Hindlimb muscle (tissue), 1 donor: Measurements from ENCODE around the gene GUCA2A. TPM values are rescaled to one million over a fixed set of nuclear protein-coding genes. Genes with fewer than 3 reads are reported as not detected.

ENCODE experiments used
- DNase-seq: peaks from one replicate; pipeline ENCODE4 v3.0.0-alpha.2; 2013
- polyA plus RNA-seq: library from polyadenylated mRNA; unstranded; fragments of 120-200 nt; gene quantifications from one replicate; pipeline ENCODE4 v1.2.1, GENCODE V29; 2013; ENCODE audit not compliant: insufficient read length

The GUCA2A gene
- polyA plus RNA-seq, 1 donor, result not detected

DNA sequence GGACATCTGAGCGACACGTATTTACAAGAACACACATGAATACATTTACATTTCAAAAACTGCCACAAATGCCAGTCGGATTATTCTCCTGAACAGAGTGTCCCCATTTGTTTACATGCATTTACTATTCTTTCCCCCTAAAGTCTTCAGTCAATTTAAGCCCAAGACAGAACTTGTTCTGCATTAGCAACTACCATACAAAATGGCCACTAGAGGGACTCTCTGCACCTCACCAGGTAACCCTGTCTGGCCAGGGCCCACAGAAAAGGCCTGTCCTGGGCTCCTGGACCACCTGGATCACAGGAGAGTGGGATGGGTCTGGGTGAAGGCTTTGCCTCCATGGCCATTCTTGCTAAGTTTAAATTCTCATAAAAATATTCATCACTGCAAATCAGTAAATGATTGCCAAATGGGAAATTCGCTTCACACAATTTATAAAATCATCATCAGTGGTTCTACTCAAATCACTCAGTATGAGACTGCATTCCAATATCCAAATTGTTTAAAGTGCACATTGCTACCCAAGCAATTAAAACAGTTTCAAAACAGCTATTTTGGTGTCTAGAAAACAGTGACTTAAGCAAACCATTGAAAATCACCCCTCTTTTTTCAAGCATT lies 12.5 kb upstream of the GUCA2A start:
- DNase-seq, result no peak

DNA sequence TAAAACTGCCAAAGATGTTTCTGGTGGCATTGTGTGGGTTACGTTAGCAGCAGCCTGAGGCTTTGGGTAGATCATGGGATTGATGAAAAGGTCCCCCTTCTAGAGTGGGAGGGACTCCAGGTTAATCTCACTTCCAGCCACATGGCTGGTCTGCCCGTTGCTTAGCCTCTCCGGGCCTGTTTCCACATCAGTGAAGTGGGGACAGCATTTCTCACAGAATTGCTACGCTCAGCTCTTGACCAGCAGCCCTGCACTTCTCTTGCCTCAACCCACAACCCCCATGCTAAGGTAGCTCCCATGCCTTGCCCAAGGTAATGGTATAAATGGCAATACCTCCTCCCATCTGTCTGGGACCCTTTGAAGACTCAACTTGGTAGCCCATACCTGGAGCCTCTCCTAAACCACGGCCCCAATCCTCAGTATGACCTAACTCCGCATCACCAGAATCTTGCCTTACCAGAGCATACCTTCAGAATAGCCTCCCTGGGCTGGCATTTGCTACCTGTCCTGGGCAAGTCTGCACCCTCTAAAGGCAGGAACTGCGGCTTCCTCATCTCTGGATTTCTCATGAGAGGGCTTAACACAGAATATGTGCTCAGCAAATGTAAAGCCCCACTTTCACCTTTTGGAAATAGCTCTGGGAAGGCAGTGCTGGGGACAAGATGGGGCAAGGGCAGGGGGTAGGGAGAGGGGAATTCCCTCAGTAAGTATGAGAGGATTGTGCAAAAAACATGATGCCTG lies 10.9 kb upstream of the GUCA2A start:
- DNase-seq, result no peak

DNA sequence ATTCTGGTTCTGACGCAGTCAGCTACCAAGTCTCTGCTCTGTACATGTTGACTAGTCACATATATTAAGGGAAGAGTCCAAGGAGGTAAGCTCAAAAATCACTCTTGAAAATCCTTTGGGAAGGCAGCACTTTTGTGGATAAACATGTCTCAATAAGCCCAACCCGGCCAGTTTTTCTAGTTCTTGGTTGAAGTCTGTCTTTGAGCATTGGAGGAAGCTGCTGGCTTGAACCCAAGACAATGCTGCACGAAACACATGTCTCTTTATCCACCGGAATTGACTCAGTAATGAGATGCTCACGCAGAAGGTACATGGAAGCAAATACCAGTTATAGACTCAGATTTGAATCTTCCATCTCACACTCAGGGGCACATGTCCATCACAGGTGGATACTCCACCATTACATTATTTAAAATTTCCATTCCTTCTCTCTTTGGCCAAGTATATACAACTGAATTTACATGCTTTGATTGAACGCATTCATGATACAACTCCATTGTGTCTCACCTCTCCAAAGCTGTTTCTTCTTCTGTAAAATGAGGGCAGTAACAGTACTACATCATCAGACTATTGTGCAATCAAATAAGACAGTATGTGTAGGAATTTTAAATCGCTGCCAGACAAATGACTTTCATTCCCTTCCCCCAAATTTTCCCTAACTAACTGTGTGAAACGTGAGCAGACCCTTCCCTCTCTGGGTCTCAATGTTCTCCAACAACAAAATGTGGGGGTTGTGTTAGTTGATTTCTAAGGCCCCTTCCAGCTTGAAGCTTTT lies 9.6 kb upstream of the GUCA2A start:
- no peak for DNase-seq

DNA sequence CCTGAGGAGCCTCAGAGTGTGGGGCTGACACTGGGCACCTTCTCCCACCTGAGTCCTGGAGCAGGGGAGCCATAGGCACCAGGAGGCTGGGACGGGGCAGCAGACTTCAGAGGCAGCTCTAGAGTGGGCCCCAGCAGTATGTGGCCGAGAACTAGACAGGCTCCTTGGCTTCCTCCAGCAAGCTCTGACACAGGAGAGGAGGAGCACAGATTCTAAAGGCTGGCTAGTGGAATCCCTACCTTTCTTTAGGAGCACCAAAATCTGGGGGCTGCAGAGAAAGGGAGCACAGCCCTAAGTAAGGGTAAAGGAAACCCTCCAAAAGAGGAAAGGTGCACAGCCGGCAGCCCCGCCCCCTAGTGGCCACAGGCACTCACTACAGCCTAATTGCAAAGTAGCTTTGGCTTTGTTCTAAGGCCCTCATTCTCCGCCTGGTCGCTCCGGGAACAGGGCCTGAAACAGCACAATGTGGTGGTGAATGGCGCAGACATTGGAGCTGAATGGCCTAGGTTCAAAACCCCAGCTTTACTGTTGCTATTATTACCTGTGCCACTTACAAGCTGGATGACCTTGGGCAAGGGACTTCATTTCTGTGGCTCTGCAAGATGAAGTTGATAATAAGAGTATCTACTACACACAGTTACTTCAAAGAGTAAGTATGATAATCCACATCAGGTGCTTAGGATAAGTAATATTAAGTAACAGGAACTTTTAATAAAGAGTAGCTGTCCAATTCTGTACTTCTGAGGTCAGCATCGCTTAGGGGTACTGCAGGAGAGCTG lies 8.8 kb upstream of the GUCA2A start:
- peak; percentile 46 for DNase-seq

DNA sequence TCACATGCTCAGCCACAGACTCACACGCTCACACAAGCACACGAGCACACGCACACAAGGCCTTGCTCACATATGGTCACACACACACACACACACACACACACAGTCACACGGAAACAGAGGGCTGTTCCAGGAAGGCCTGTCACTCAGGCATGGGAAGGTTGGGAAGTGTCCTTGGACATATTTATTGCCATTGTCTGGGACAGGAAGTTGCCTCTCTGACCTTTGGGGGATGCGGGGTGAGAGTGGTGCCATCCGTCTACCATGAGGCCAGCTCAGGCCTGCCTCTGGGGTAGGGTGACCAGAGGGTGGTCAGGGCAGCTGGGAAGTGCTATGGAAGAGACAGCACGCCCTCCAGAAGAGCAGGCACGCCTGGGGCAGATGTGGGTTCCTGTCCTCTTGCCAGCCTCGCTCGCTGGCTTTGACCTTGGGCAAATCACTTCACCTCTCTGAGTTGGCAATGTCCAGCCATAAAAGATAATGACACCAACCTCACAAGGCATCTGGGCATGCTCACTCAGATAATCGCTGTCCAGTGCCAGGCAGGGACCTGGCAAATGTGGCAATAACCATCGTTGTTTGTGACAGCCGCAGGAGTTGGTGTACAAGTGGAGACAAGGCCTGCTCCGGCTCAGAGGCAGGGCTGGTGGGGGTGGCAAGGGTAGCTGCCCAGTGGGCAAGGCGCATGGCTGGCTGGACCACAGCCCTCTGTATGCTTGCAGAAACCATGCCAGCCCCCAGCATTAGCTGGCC lies 8.0 kb upstream of the GUCA2A start:
- DNase-seq, result no peak

DNA sequence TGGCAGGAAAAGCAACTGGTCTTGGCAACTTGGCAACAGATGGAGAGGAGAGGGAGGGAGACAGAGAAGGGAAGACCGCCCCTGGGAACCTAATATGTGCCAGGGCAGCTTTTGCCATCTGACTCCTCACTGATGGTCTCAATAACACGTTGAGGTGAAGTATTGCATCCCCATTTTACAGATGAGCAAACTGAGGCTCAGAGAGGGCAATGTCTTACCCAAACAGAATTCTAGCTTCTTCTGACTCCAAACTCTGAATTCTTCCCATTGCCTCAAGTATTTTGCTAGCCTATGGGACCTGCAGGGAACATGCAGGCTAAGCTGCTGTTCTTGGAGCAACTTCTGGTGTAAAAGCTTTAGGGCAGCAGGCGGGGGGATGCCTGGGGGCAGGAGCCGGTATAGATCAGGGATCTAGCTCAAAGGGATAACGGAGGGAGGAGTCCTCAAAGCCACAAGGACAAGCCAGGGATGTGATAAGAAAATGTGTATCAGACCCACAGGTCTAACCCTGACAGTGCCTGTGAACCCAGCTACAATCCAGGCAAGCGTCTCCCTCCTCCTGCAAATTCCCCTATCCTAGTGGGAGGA lies 7.2 kb upstream of the GUCA2A start:
- no peak for DNase-seq

DNA sequence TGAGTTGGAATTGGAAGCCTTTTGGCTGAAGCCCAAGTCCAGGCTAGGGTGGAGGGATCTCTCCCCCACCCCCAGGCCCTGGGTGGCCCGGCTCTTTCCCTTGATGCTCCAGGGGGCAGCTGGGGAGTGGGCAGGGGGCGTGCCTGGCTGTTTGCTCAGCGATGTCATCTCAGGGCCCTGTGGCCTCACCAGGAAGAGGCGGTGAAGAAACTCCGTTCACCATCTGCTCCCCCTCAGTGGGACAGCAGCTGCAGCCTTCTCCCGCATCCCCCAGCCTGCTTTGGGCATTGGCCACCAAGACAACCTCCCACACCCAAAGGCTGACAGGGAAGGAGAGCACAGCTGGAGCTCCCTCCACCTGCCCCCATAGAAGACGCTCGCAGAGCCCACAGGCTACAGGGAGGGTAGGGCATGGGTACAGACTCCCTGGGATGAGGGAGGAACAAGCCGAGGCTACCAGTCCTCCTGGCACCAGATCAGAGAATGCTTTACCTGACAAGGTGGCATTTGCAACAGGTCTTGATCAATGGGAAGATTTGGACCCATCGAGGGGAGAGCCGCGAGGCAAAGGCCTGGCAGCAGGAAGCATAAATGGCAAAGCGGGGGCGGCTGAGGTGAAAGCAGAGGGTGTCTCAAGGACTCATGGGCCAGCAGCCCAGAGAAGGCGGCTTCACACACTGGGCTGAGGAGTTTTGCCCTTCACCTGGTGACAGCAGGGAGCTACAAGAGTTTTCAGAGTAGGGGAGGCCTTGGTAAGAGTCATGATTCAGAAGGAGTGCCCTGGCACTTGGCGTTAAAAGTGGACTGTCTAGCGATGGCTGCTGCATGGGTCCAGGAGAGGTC lies 6.5 kb upstream of the GUCA2A start:
- DNase-seq, result no peak

DNA sequence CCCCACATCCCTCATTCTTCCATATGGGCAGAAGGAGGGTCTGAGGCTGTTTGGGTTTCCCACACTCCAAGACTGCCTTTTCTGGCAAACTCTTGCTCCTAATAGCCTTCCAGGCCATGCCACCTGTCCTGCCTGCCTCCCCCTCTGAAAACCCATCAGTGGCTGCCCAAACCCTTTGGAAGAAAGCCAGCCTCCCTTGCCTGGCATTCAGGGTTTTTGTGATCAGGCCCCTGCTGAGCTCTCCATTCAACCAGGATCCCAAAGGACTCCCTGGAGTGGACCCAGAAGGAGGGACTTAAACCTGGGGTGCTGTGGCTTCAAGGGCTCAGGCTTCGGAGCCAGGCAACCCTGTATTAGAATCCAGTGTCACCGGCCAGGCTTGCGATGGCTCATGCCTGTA lies 4.2 kb upstream of the GUCA2A start:
- no peak for DNase-seq

DNA sequence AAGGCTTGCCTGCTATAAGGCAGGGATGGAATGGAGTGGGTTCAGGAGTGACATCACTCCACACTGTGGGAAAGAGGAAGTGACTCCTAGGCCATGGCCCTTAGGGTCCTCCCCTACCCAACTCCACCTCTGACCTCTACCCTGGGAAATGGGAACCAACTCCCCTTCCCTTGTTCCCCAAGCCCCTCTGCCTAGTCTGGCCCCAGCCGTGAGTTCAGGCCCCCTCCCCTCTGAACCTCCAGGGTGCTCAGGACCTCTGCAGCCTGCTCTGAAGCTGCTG lies 3.8 kb upstream of the GUCA2A start:
- DNase-seq, result no peak

DNA sequence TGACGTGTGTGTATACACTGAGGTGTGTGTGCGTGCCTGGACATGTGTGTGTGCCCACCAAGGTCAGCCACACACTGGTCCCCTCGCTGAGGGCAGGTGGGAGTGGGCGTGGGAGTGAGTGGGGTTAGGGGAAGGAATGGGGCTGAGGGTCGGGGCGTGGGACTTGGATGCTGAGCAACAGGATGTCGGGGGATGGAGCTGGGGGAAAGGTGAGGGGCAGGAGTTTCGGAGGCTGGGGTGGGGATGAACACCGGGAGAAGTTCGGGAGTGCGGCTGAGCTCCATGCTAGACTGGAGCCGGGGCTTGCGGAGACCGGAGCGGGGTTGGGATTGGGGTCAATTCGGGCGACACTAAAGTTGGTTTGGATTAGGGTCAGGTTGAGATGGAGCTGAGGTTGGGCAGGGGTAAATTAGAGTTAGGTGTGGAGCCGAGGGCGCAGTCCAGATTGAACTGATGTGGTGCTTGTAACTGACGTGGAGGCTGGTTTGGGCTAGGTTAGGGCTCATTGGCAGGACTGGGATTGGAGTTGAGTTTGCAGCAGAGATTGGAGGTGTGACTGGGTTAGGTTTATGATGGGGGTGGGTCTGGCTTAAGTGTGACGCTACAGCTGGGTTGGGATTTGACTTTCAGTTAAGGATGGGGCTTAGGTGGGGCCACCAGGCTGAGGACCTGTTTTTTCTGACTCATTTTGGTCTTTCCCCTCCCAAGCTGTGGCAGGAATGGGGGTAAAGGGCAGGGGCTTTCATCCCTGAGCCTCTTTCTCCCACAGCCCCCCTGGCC lies 3.3 kb upstream of the GUCA2A start:
- DNase-seq, result no peak

DNA sequence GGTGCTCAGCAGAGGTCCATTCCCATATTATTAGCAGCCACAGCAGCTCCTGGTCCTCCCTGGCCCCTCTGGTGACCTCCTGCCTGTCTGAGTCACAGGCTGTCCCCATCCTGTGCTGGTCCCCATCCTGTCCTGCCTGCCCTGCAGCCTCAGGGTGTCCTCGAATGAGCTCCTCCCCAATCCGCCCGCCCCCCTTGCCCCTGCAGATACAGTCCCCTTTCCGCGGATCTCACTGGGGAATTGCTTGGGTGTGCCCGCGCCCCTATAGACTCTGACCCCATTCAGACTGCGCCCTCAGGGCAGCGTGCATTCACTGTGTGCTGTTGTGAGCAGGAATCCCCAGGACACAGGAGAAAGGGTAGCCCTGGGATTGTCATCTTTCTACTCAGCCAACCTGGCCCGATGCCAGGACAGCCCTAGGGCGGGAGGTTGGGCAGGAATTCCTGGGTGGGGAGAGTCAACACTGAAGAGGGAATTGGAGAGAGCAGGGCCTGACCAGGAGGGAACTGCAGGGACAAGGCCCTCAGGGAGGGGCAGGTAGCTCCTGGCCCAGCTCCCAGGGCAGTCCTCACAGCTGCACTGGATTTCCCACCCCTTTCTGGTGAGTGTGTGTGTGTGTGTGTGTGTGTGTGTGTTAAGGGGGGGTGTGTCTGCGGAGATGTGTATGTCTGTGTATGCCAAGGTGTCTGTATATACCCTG lies 1.1 kb upstream of the GUCA2A start:
- DNase-seq, result no peak

DNA sequence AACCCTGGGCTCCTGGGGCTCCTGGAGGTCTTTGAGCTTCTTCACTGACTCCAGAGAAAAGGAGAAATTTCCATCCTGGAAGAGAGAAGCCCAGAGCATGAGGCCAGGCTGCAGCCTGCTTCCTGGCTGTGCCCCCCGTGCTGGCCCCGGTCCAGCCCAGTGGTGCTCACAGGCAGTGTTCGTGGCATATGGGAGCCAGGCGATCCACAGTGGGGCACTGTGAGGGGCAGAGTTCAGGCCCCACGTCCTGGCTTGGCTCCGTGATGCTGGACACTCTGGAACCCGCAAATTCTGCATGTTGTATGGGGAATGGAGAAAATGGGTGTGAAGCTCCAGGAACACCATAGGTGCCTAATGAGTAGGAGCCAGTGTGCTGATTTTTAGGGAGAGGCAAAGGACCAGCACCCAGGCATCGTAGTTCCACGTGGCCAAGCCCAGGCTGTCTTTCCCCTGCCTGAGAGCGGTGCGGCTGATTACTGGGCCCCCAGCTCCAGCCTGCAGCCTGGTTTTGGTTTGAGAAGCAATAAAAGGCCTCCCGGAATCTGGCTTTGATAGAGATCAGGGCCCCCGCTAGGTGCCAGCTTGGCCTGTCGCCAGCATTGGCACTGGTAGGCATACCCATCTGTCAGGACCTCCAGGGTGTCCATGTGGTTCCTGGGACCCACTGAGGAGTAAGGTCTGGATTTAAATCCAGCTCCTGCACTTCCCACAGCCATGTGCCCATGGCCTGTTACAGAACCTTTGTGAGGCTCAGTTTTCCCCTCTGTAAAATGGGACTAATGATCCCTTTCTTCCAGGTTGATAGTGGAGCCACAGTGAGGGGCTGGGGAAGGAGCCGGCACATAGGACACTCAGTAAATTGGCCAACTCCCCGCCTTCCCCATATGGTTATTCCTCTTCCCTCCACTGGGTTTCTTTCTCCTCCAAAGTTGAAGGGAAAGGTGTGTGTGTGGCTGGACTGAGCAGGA lies 725 bp downstream of the GUCA2A start:
- no peak for DNase-seq

DNA sequence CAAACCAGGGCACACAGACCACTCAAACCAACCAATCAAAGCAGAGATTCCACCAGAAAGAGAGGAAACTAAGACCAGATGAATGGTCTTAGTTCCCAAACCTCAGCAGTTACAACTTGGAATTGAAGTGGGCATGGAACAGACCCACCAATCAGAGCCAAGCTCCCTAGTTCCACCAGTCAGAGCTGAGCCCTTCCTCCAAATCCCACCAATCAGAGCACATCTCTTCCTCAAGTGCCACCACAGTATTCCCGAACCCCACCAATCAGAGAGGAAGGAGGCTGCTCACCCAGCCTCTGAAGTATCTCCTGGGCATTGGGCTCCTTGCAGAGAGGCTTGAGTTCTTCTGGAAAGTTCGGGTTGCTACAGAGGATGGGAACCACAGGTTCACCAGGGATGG lies 1.4 kb downstream of the GUCA2A start:
- DNase-seq, result no peak

DNA sequence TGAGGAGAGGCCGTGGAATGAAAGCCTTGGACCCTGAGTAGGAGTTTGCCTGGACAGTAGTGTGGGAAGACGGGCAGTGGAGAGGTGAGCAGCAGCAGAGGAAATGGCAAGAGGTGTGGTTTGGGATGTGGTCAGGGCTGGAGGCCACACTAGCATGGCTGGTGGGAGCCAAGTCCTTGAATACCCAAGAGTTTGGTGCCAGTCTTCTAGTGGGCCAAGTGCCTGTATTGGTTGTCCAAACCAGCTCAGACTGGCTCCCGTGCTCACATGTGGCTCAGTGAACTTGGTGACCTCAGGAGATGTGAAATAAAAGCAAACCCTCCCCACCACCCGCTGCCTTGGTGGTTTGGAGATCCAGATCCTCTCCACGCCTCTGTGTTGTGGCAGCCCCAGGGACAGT lies 2.4 kb downstream of the GUCA2A start:
- no peak for DNase-seq

DNA sequence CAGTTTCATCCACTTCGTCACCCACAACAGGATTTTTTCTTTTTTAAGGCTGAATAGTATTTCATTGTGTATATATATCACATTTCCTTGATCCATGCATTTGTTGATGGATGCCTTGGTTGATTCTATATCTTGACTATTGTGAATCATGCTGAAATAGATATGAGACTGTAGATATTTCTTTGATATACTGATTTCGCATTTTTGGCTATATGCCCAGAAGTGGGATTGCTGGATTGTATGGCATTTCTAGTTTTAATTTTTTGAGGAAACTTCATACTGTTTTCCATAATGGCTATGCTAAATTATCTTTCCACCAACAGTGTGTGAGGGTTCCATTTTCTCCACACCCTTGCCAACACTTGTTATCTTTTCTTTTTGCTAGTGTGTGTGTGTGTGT lies 6.4 kb downstream of the GUCA2A start:
- no peak for DNase-seq

DNA sequence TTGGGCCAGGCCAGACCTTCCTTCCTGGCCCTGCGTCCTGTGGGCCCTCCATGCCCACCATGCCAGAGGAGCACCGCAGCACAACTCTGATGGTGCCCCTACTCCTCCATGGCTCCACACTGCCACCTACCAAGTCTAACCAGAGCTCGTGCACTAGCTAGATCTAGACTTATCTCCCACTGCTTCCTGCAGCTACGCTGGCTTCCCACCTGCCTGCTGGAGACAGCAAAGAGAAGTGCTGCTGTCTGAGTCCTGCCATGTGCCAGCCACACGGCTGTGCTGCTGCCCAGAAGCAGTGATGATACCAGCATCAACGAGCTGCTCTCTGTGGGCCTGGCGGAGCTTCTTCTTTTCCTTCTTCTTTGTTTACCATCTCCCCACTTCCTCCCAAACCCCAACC lies 6.9 kb downstream of the GUCA2A start:
- no peak for DNase-seq

DNA sequence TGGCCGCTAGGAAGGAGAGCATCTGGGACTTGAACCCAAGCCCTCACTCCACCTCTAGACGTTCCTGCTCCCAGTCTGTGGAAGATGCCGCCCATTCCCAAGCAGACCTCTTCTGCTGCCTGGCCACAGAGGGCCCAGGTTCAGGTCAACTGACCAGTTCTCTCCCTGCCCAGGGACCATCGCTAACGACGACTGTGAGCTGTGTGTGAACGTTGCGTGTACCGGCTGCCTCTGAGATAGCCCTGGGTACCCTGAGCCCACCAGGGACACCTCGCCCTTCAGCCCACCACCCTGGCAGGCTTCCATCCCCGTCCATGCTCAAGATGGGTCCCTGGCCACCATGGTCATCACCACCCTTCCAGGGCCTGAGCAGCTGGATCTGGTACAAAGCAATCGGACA lies 9.2 kb downstream of the GUCA2A start:
- DNase-seq, result no peak

DNA sequence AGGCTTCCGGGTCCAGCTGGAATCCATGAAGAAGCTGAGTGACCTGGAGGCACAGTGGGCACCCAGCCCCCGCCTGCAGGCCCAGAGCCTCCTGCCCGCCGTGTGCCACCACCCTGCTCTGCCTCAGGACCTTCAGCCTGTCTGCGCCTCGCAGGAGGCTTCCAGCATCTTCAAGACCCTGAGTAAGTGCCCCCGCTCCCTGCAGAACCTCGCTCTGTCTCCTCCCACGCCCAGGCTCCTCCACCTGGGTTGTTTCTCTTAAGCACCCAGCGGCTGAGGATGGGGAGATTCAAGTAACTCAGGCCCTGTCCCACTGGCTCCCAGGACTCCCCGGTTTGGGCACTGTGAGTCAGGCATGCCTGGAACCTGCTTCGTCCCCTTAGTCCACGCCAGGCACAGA lies 9.9 kb downstream of the GUCA2A start:
- no peak for DNase-seq
